ENCODE measurements around the gene NSD1. TPM values are rescaled to one million over a fixed set of nuclear protein-coding genes. Genes with fewer than 3 reads are reported as not detected.

The NSD1 gene
- 15.1 TPM for polyA plus RNA-seq (2013, experiment 1 of 2)
- polyA plus RNA-seq (2013, experiment 2 of 2), result 14.0 TPM

DNA sequence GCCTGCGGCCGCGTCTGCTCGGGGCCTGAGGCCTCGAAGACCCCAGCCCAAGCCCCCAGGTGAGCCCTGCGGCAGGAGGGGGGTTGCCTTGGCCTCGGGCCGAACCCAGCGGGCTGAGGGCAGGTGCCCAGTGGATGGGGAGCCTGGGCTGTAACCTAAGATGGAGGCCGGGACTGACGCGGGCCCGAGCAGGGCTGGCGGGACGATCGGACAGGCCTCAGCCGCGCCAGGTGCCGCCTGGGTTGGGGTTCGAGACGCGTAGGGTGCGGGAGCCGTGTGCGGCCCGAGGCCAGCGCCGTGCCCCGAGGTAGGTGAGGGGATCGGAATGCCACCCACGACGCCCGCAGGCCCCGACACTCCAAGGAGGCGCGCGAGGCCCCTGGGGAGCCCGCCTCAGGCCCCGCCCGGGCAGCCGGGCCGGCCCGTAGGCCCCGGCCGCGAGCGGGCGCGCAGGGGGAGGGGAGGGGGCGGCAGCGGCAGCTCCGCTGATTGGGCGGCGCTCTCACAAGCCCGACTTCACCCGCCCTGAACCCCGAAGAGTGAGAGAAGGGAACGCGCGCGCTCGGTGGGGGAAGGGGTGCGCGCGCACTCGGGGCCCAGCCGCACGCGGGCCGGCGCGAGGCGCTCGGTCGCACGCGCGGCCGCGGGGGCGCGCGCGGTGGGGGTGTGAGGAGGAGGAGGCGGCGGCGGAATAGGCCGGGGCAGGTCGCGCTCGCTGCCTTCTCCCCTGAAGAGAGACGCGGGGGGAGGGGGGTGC is at the start of gene NSD1:
Gene NSD1 (plus strand): TSS at position 678 of the 757 bp plus-strand sequence. CDS start 1,331 bp downstream, outside the sequence.
- peak within 1 kb of the TSS; percentile 100 for H4K8ac ChIP-seq (ENCODE audit: low read length)
- peak within 1 kb of the TSS; percentile 97 for H2BK120ac ChIP-seq (ENCODE audit: low read depth, low read length)
- peak within 1 kb of the TSS; percentile 80 to 83 for H3K4me3 ChIP-seq (ENCODE audit: insufficient read depth in 1 of 2, low read depth in 1 of 2, low read length in 2 of 2)
- H3K27ac ChIP-seq (ENCODE audit: low read length, poor library complexity, severe bottlenecking), result peak within 1 kb of the TSS; percentile 51
- peak within 1 kb of the TSS; percentile 94 for H2AK5ac ChIP-seq (ENCODE audit: low read length, severe bottlenecking)
- H3K36me3 ChIP-seq (ENCODE audit: control insufficient read depth in 1 of 2, insufficient read depth in 2 of 2, low read depth in 1 of 2, low read length in 2 of 2), result peaks cover 6 to 32% of the 10 kb centered on the region in 2 experiments
- H3K9me3 ChIP-seq (ENCODE audit: control insufficient read depth, low read length), result no peaks in the 10 kb centered on the region
- peaks cover 28% of the 10 kb centered on the region for H3K4me1 ChIP-seq (ENCODE audit: control insufficient read depth, insufficient read depth, low read depth, low read length)
- peak within 1 kb of the TSS; percentile 88 for H2AFZ ChIP-seq (ENCODE audit: low read depth, low read length)
- no peaks in the 10 kb centered on the region for H3K27me3 ChIP-seq (ENCODE audit: control insufficient read depth in 1 of 2, insufficient read depth in 1 of 2, low read length in 2 of 2)
- H4K91ac ChIP-seq (ENCODE audit: low read length), result peak within 1 kb of the TSS; percentile 99
- peak within 1 kb of the TSS; percentile 92 for H3K9ac ChIP-seq (ENCODE audit: low read length)
- H3K23ac ChIP-seq (ENCODE audit: low read length in 2 of 2), result peak within 1 kb of the TSS; percentile 92 to 98
- H3K4ac ChIP-seq (ENCODE audit: low read depth in 1 of 2, low read length in 2 of 2), result peak within 1 kb of the TSS; percentile 99
- H2BK12ac ChIP-seq (ENCODE audit: low read length in 2 of 2), result peak within 1 kb of the TSS; percentile 21 to 97
- peaks cover 6% of the 10 kb centered on the region for H3K79me1 ChIP-seq (replicated peaks; ENCODE audit: low read length, poor library complexity, severe bottlenecking)
- H3K4me2 ChIP-seq (ENCODE audit: low read length, poor library complexity, severe bottlenecking), result peak within 1 kb of the TSS; percentile 97
- 2% methylated on average over 68 of the region's 93 CpGs for WGBS
- peak within 1 kb of the TSS; percentile 98 for H2BK15ac ChIP-seq (ENCODE audit: low read depth, poor library complexity, severe bottlenecking)
- peak; percentile 78 for DNase-seq
- peak within 1 kb of the TSS; percentile 99 to 100 for H3K18ac ChIP-seq (ENCODE audit: low read depth in 1 of 2, low read length in 2 of 2)
- H3K14ac ChIP-seq (ENCODE audit: low read length in 2 of 2), result peak within 1 kb of the TSS in 1 of 2 experiments; percentile 99
- peak within 1 kb of the TSS; percentile 78 for H2BK5ac ChIP-seq (ENCODE audit: low read depth, low read length, poor library complexity, severe bottlenecking)

DNA sequence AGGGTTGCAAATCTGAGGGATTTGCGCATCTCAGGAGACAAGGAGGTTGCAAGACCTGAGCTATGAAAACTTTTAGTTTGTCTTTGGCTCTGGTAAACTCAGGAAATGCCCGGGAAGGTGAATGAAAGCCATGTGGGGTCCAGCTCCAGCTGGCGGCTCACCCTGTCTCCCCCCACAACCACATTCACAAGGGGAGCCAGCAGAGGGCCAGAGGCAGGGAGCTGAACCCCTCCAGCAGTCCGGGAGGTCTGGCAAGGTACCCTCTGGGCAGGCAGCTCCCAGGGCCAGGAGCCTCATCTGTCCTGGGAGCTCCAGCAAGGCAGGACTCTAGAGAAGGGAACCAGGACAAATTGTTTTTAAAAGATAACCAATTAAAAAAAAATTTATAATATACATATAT is 49.4 kb upstream of the NSD1 start:
- no peak overlapping the region for H3K4me2 ChIP-seq (ENCODE audit: low read length, poor library complexity, severe bottlenecking)
- no peak overlapping the region for H2BK12ac ChIP-seq (ENCODE audit: low read length in 2 of 2)
- no peak overlapping the region for H3K23ac ChIP-seq (ENCODE audit: low read length in 2 of 2)
- H2BK15ac ChIP-seq (ENCODE audit: low read depth, poor library complexity, severe bottlenecking), result no peak overlapping the region
- no peaks in the 10 kb centered on the region for H3K79me1 ChIP-seq (replicated peaks; ENCODE audit: low read length, poor library complexity, severe bottlenecking)
- no peak overlapping the region for H2AK5ac ChIP-seq (ENCODE audit: low read length, severe bottlenecking)
- no peak overlapping the region for H3K27ac ChIP-seq (ENCODE audit: low read length, poor library complexity, severe bottlenecking)
- H3K27me3 ChIP-seq (ENCODE audit: control insufficient read depth in 1 of 2, insufficient read depth in 1 of 2, low read length in 2 of 2), result peaks cover 0 to 60% of the 10 kb centered on the region in 2 experiments
- H2AFZ ChIP-seq (ENCODE audit: low read depth, low read length), result peak overlapping the region; percentile 32
- no peak overlapping the region for H3K18ac ChIP-seq (ENCODE audit: low read depth in 1 of 2, low read length in 2 of 2)
- no peak overlapping the region for H4K8ac ChIP-seq (ENCODE audit: low read length)
- H4K91ac ChIP-seq (ENCODE audit: low read length), result no peak overlapping the region
- no peak overlapping the region for H3K9ac ChIP-seq (ENCODE audit: low read length)
- no peak overlapping the region for H3K14ac ChIP-seq (ENCODE audit: low read length in 2 of 2)
- no peak overlapping the region for H2BK120ac ChIP-seq (ENCODE audit: low read depth, low read length)
- 69% methylated on average over 3 of the region's 4 CpGs for WGBS
- no peak for DNase-seq
- H3K4ac ChIP-seq (ENCODE audit: low read depth in 1 of 2, low read length in 2 of 2), result no peak overlapping the region
- no peaks in the 10 kb centered on the region for H3K9me3 ChIP-seq (ENCODE audit: control insufficient read depth, low read length)
- no peaks in the 10 kb centered on the region for H3K36me3 ChIP-seq (ENCODE audit: control insufficient read depth in 1 of 2, insufficient read depth in 2 of 2, low read depth in 1 of 2, low read length in 2 of 2)
- H2BK5ac ChIP-seq (ENCODE audit: low read depth, low read length, poor library complexity, severe bottlenecking), result no peak overlapping the region
- peaks cover 30% of the 10 kb centered on the region for H3K4me1 ChIP-seq (ENCODE audit: control insufficient read depth, insufficient read depth, low read depth, low read length)
- no peak overlapping the region for H3K4me3 ChIP-seq (ENCODE audit: insufficient read depth in 1 of 2, low read depth in 1 of 2, low read length in 2 of 2)

GRCh38 chr5:177085985-177086653 is 47.5 kb upstream of the NSD1 start:
- no peak overlapping the region for H3K14ac ChIP-seq (ENCODE audit: low read length in 2 of 2)
- H3K36me3 ChIP-seq (ENCODE audit: control insufficient read depth in 1 of 2, insufficient read depth in 2 of 2, low read depth in 1 of 2, low read length in 2 of 2), result peaks cover 0 to 18% of the 10 kb centered on the region in 2 experiments
- H3K23ac ChIP-seq (ENCODE audit: low read length in 2 of 2), result no peak overlapping the region
- H2AFZ ChIP-seq (ENCODE audit: low read depth, low read length), result no peak overlapping the region
- H3K4me1 ChIP-seq (ENCODE audit: control insufficient read depth, insufficient read depth, low read depth, low read length), result peaks cover 44% of the 10 kb centered on the region
- no peak overlapping the region for H2BK12ac ChIP-seq (ENCODE audit: low read length in 2 of 2)
- H3K27ac ChIP-seq (ENCODE audit: low read length, poor library complexity, severe bottlenecking), result no peak overlapping the region
- no peak overlapping the region for H3K4me2 ChIP-seq (ENCODE audit: low read length, poor library complexity, severe bottlenecking)
- H2BK15ac ChIP-seq (ENCODE audit: low read depth, poor library complexity, severe bottlenecking), result no peak overlapping the region
- H3K79me1 ChIP-seq (replicated peaks; ENCODE audit: low read length, poor library complexity, severe bottlenecking), result peaks cover 1% of the 10 kb centered on the region
- 66% methylated on average over 11 of the region's 13 CpGs for whole genome bisulfite sequencing
- peak; percentile 52 for DNase-seq
- peak overlapping the region; percentile 25 for H2AK5ac ChIP-seq (ENCODE audit: low read length, severe bottlenecking)
- H3K18ac ChIP-seq (ENCODE audit: low read depth in 1 of 2, low read length in 2 of 2), result no peak overlapping the region
- no peak overlapping the region for H3K9ac ChIP-seq (ENCODE audit: low read length)
- H3K4ac ChIP-seq (ENCODE audit: low read depth in 1 of 2, low read length in 2 of 2), result peak overlapping the region in 1 of 2 experiments; percentile 17
- H2BK5ac ChIP-seq (ENCODE audit: low read depth, low read length, poor library complexity, severe bottlenecking), result no peak overlapping the region
- peak overlapping the region; percentile 40 for H4K8ac ChIP-seq (ENCODE audit: low read length)
- no peak overlapping the region for H2BK120ac ChIP-seq (ENCODE audit: low read depth, low read length)
- no peaks in the 10 kb centered on the region for H3K9me3 ChIP-seq (ENCODE audit: control insufficient read depth, low read length)
- H3K4me3 ChIP-seq (ENCODE audit: insufficient read depth in 1 of 2, low read depth in 1 of 2, low read length in 2 of 2), result no peak overlapping the region
- H3K27me3 ChIP-seq (ENCODE audit: control insufficient read depth in 1 of 2, insufficient read depth in 1 of 2, low read length in 2 of 2), result peaks cover 0 to 63% of the 10 kb centered on the region in 2 experiments
- H4K91ac ChIP-seq (ENCODE audit: low read length), result peak overlapping the region; percentile 76
